ENCODE data around the gene RAET1E.
"Not testable (repeated sequence)": the region's sequence is repeated elsewhere in the genome, so short reads cannot be mapped to it uniquely, and the experiment has no call there.

The RAET1E gene

GRCh38 chr6:149862424-149862738 lies 35.5 kb downstream of the RAET1E start:
- DNase-seq (ENCODE audit: low read depth, low spot score), result not testable (repeated sequence)

DNA sequence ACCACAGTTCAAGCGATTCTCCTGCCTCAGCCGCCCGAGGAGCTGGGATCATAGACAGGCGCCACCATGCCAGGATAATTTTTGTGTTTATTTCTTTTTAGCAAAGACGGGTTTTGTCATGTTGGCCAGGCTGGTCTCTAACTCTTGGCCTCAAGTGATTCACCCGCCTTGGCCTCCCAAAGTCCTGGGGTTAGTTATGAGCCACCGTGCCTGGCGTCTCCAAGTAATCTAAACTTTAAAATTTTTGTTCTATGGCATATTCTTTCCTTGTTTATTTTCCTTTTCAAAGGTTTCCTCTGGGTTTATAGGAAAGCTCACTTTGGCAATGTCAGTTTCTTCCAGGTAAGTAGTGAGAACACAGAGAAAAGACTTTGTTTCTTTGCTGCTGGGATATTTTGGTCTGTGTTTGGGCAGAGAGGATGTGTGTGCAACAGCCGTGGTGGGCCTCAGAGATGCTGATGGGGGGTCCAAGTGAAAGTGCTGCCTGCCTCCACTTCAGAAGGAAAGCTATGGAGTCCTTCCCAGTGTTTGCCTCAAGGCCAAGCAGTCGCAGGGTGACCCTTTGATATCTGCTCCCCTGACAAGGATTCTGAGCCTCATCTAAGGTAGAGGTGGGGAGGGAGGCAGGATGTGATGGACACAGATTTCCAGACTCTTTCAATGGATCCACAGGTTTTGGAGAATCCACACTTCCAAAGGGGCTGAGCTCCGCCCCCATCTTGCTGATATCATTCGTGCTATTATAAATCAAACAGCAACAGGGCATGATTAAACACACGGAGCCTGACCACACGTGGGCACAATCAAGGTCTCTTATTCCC lies 36.1 kb downstream of the RAET1E start:
- DNase-seq (ENCODE audit: low read depth, low spot score), result no peak

DNA sequence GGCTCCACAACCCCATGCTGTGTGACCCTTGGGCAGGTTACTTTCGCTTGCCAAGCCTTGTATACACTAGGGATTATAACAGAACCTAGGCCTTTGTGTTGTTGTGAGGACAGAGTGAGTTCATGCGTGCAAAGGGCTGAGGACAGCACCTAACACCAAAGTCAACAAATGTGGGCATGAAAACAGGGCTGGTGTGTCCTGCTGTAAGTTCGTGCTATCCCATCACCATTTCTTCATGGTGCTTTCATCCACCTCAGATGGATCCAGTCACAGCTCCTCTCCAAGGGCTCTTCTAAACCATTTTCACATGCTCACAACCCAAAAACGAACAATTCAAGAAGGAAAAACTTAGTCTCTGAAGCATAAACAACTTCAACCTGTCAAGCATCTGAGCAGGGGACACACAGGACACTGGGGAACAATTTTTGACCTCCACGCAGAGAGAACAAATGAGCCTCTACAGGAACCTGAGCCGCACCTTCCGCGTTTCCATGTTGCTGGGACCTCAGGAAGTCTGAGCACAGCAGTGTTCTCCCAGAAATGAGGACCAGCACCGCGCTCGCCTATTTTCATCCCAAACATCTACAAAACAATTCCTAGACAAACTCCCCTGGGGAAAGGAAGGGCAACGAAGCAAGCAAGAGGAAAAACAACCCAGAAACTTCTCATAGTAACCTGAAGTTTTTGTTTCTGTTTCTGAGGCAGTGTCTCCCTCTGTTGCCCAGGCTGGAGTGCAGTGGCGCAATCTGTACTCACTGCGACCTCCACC lies 36.9 kb downstream of the RAET1E start:
- DNase-seq (ENCODE audit: low read depth, low spot score), result no peak

- no peak for DNase-seq (ENCODE audit: low read depth, low spot score)
These were observed 37.4 kb downstream of the RAET1E start for GRCh38 chr6:149860513-149860833.

GRCh38 chr6:149859938-149860337 lies 38.0 kb downstream of the RAET1E start:
- no peak for DNase-seq (ENCODE audit: low read depth, low spot score)

GRCh38 chr6:149859368-149859767 lies 38.5 kb downstream of the RAET1E start:
- no peak for DNase-seq (ENCODE audit: low read depth, low spot score)

- DNase-seq (ENCODE audit: low read depth, low spot score), result no peak
These were observed 40.4 kb downstream of the RAET1E start for GRCh38 chr6:149857541-149857940.

DNA sequence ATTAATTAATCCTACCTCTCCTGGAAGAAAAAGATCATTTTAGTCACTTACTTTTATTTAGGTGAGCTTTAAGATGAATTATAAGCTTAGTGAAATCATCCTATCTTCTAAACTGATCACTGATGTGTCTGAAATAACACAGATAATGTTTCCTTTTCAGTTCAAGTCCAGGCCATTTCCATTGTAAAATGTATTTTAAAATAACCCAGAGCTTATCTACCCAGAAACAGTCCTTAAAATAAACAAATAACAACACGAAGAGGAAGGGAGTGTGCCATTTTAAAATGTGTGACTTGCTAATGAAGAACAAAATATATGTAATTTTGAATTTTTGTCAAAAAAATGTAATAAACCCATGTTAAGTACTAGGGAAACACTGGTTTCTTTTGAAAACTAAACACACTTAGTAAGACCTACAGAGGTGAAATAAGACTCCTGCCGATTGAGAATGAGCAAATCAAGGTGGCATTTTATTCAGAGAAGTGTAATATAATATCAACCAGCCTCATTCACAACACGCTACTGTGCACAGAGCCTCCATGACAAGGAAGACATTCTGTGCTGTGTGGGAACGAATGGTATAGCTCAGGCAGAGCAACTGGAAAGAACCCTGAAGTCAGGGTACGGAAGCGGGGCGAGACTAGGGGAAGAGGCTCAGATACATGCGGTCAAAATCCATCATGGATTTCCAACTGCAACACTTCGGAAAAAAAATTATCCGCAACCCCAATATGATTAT lies 41.5 kb downstream of the RAET1E start:
- DNase-seq (ENCODE audit: low read depth, low spot score), result no peak

DNA sequence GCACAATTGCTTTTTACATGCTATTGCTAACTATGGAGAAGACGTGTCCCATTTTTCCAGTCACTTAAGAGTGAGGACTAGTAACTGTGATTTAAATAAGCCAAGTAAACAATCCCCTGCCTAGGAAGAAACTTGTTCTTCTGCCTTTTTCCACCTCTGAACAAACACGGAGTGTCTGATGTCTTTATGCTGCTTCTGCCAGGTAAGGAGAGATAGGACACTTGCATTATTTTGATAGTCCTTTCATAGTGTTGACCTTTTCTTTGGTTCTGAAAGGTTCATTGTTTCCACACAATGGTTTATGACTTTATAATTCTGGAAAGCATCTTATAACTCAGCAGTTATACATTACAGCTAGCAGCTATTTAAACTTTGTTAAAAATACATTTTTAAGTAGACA lies 42.2 kb downstream of the RAET1E start:
- DNase-seq (ENCODE audit: low read depth, low spot score), result no peak

DNA sequence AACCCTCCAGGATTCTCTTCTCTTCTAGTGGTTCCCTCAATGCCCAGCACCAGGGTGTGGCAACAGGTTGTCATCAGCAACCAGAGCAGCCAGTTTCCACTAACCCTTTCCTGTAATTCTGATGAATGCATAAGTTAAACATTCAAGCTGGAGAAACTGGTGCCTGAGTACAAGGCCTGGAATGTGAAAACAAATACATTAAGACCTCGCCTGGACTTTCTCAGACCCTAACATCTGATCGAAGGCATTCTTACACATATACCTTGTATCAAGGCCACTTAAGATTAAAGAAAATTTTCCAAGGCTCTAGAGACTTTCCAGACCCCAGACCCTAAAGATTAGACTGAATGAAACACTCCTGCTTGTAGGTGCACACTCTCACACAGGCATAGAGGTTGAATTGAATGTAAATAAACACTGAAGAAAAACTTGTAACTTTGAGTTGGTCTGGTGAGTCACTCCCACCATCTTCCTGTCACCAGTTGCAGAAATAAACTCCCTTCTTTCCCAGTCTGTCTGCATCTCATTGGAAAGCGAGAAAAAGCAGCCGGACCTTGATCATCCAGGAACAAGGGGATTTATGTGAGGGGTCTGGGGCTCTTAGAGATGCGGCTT lies 42.8 kb downstream of the RAET1E start:
- no peak for DNase-seq (ENCODE audit: low read depth, low spot score)

GRCh38 chr6:149854532-149854931 lies 43.4 kb downstream of the RAET1E start:
- no peak for DNase-seq (ENCODE audit: low read depth, low spot score)

DNA sequence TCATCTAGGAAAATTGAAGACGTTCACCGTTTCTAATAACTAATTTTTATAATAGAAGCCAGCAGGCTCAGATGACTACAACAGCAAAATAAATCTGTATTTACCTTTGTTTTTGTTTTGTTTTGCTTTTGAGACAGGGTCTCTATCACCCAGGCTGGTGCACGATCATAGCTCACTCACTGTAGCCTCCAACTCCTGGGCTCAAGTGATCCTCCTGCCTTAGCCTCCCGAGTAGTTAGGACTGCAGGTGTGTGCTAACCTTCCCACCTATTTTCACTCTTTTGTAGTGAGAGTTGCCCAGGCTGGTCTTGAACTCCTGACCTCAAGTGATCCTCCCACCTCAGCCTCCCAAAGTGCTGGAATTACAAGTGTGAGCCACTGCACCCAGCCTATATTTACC lies 43.9 kb downstream of the RAET1E start:
- not testable (repeated sequence) for DNase-seq (ENCODE audit: low read depth, low spot score)

GRCh38 chr6:149852881-149853280 lies 45.0 kb downstream of the RAET1E start:
- DNase-seq (ENCODE audit: low read depth, low spot score), result no peak

- no peak for DNase-seq (ENCODE audit: low read depth, low spot score)
These were observed 45.7 kb downstream of the RAET1E start for GRCh38 chr6:149852180-149852579.

DNA sequence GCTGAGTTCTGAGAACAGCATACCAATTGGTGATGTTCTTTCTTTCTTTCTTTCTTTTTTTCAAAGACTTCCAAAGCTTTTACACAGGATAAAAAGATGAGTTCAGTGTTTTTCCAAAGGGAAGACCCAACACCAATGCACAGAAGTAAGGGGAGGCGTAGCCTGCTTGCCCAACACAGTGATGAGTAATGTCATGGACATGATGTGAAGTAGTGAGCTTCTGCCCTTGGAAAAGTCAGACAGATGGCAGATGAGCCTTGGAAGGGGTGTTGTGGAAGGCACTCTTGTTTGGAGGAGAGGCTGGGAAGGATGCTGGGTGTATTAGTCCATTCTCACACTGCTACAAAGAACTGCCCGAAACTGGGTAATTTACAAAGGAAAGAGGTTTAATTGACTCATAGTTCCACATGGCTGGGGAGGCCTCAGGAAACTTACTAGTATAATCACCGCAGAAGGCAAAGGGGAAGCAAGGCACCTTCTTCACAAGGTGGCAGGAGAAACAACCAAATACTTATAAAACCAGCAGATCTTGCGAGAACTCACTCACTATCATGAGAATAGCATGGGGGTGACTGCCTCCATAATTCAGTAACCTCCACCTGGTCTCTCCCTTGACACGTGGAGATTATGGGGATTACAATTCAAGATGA lies 46.3 kb downstream of the RAET1E start:
- no peak for DNase-seq (ENCODE audit: low read depth, low spot score)

- not testable (repeated sequence) for DNase-seq (ENCODE audit: low read depth, low spot score)
These were observed 49.6 kb downstream of the RAET1E start for GRCh38 chr6:149848343-149848742.
